Measurements from ENCODE around the gene BMAL1.

The BMAL1 gene

DNA sequence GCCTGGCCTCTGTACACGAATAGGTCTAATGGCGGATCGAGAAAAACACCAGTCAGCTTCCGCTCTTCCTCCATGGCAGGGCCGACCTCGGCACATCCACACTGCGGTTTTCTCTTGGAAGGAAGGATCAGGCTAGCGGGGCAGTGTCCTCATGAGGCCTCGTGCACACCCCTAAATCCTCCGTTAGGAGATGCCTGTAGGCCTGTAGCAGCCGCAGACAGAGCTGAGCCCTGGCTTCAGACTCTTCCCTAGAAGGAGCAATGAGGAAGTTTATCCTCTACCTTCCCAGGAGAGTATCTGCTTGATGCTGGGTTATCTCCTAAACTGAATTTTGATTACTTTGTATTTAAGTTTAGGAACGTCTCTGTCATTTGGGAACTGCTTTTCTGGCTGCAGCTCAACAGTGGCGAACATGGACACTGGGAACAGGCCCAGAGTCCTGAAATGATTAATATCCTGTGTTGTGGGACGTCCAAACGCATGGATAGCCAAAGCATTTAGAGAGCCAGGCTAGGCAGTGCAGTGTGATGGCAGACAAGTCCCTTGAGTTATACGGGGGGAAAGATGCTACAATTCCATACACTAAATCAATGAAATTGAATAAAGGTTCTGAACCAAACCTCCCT, 16.5 kb upstream of the BMAL1 start:
- DNase-seq (ENCODE audit: low read depth in 2 of 3, low spot score in 2 of 3): no peak

DNA sequence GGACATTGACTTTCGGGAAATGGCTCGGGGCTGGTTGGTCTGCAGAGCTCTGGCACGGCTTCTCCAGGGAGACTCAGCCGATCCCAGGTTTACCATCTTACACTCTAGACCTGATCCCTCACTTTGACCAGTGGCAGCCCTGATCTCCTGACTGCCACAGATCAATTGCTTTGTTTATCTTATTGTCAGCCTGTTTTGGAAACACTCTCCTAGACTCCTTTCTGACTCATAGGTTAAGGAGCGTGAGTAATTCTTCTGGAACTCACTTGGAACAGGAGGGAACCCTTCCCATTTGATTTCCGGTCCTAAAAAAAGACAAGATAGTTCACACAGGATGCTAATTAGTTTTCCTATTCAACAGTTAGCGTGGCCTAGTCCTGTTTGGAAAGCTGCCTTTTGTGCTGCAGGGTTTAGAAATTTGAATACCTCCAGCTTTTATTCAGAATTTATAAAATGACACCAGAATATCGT, 16.0 kb upstream of the BMAL1 start:
- DNase-seq (ENCODE audit: low read depth in 2 of 3, low spot score in 2 of 3): no peak

GRCh38 chr11:13262096-13262495, 15.5 kb upstream of the BMAL1 start:
- no peak for DNase-seq (ENCODE audit: low read depth in 2 of 3, low spot score in 2 of 3)

DNA sequence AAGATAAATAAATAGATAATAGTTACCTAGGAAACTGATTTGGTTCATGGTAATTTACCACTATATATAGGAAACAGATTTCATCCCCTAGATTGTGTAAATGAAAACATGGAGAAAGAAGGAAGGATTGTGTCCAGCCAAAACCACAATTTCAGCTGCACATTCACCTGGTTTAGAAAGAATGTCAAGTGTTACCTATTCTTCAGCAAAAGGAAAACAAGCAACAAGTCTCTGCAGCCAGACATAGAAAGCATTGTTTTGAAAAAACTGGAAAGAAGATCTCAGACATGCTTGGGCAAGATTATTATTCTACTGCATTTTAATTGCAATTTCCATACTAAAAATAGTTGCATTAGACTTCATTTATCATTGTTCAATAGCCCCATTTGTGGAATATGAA, 8.8 kb upstream of the BMAL1 start:
- no peak for DNase-seq (ENCODE audit: low read depth in 2 of 3, low spot score in 2 of 3)

DNA sequence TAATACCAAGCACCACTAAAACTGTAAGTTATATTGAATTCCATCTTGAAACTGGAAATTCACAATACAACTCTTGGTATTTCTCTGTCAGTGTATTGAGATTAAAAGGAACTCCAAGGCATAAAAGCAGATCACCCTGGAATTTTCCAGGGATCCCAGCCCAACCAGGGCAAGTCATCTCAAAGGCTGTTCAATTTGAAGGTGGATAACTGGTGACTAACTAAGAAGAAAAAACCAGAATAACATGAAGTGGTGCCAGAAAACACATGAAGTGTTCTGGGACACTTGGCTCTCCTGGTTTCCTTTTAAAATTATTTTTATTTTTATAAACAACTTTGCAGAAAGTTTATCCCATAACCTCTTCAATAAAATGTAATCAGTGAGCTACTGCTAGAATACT, 7.8 kb upstream of the BMAL1 start:
- no peak for DNase-seq (ENCODE audit: low read depth in 2 of 3, low spot score in 2 of 3)

DNA sequence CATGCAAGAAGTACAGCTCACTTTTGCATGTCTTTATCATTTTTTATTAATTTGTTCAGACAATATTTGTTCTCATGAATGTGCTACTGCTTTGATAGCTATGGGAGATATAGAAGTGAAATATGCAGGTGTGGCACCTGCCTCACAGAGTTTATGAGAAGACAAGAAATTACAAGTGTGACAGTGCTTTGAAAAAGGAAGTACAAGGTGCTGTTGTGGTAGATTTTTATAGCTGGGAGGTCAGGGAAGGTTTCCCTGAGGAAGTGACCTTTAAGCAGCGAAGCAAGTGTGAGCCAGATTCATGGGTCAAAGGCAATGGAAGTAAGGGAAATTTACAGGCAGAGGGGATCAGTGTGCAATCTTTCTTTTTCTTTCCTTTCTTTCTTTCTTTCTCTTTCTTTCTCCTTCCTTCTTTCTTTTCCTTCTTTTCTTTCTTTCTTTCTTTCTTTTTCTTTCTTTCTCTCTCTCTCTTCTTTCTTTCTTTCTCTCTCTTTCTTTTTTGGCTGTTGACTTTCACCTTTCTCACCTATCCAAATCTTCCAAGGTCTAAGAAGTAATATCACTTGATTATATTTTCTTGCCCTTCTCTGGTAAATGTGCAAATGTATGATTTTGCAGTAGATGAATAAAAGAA, 6.4 kb upstream of the BMAL1 start:
- DNase-seq (ENCODE audit: low read depth in 2 of 3, low spot score in 2 of 3): no peak

GRCh38 chr11:13276454-13276831, 1.1 kb upstream of the BMAL1 start:
- DNase-seq (ENCODE audit: low read depth in 2 of 3, low spot score in 2 of 3): no peak

DNA sequence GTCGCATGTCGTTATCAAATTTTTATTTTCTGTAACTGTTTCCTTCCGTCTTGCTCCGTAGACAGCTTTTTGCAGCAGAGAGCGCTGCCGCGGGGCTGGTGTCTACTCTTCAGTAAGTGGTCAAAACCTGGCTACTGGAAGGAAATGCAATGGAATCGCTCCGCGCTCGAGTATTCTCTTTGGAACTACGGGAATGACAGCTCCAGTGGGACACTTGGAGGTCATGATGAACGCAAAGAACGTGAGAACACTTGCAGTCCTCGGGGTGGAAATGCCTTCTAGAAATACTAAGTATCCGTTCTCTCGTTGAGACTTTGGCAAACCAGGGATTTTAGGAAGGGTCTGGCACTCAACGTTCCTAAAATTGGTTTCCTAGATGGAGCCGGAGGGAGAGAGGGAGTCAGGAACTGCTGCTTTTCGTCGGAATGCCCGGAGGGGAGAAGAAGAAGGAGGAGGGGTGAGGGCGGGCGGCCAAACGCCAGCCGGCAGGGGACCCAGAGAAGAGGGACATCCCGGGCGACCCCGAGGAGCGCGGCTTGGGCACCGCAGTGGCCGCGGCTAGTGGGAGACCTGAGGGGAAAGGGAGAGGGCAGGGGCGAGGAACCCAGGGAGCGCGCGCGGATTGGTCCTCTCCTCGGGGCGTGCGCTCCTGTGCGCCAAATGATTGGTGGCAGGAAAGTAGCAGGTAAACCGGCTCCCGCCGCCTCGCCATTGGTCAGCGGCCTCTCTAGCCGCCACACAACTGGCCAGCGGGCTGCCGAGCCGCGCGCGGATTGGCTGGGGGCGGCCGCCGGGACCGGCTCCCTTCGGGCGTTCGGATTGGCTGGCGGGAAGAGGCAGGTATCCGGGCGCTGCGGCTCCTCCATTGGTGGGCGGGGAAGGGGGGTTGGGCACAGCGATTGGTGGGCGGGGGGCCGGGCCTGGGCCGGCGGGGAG, 490 bp upstream of the BMAL1 start:
- DNase-seq (ENCODE audit: low read depth in 2 of 3, low spot score in 2 of 3): peak; percentile 87 to 98 (median 90)

DNA sequence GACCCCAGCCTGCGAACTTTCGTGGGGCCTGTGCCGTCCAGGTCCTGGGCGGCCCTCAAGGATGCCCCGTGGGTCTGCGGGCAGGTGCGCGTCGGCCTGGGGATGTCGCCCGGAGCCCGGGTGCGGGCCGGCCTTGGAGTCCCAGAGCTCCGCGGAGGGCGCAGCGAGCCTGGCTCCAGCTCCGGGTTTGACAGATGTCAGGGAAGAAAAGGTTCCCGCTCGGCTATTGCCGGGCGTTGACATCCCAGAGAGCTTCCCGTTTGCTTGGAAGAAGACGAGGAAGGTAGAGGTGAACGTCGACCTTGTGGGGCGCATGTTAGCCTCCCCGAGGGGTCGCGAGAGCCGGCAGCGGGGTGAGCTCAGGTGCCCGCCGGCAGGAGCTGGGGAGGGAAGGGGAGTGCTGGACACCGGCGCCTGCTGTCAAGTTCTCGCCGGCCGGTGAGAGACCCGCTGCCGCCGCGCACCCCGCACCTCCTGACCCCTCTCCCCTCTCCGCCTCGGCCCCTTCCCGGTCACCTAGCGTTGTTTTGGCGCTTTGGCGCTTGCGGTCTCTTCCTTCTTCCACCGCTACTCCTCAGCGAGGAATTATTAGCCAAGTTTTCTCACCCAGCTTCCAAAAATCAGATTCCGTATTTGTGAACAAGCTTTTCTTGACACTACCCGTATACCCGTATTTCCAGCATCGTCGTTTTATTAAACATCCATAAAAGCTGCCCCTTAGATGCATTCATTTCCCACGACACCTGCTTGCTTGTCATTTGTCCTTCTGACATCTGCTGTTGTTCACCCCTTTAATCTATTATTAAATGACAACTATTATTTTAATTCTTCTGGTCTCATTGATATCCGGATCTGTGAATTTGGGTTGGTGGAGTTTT, 1.3 kb downstream of the BMAL1 start:
- DNase-seq (ENCODE audit: low read depth in 2 of 3, low spot score in 2 of 3): no peak

DNA sequence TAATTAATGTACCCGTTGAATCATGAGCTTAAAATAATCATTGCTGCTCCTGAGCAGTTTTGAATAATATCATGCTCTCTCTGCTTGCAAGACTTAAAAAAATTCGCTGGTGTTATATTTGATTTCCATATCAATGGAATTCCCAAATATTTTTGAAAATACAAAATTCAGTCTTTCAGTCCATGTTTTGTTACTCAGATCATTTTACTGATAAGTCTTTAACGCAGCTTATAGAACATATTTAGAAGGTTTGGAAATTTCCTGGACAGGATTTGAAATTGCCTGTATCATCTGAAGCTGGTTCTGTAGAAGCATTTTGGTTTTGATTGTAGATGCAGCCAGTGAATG, 1.9 kb downstream of the BMAL1 start:
- DNase-seq (ENCODE audit: low read depth in 2 of 3, low spot score in 2 of 3): no peak

DNA sequence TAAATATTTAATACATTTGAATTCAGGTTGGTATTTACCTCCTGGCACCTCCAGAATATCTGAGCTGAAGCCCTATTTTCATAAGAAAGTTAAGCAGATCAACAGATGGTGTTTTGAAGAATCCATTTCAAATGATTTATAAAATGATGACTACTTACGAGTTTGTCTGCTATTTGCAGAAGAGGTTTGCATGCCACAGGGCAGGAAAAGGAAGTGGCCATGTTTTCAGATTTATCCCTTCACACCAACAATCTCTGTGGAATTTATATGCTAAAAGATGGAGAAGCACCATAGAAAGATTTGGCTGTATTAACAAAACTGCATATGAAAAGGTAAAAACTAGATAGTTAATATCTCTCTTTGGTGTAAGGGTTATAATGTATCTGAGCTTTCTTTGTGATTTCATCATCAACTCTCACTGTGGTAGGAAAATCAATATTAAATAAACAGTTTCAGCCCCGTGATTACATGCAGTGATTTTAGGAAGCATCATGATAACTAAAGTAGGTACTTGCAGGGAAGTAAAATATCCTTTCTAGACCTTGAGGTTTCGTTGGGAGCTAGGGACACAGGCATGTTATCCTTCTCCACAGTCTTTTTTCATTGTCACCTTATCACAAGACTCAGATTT, 2.6 kb downstream of the BMAL1 start:
- no peak for DNase-seq (ENCODE audit: low read depth in 2 of 3, low spot score in 2 of 3)

- no peak for DNase-seq (ENCODE audit: low read depth in 2 of 3, low spot score in 2 of 3)
Measured at GRCh38 chr11:13280777-13281176, 3.2 kb downstream of the BMAL1 start.

DNA sequence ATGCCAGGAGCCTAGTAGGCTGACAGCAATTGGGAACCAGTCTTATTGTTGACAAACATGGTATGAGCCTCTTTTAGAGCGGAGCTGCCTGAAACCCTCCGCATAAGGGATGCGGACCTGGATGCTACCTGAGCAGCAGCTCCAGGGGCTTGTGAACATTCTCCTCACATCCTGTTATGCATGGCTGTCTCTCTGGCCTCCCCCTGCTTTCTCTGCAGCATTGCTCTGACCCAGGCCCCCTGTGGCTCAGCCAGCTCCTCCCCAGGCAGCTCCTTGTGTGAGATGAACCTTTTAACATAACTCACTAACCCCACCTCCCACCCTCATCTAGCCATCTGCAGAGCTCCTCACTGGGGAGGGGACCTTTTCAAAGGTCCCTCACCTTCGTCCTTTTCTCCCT, 6.0 kb downstream of the BMAL1 start:
- no peak for DNase-seq (ENCODE audit: low read depth in 2 of 3, low spot score in 2 of 3)

DNA sequence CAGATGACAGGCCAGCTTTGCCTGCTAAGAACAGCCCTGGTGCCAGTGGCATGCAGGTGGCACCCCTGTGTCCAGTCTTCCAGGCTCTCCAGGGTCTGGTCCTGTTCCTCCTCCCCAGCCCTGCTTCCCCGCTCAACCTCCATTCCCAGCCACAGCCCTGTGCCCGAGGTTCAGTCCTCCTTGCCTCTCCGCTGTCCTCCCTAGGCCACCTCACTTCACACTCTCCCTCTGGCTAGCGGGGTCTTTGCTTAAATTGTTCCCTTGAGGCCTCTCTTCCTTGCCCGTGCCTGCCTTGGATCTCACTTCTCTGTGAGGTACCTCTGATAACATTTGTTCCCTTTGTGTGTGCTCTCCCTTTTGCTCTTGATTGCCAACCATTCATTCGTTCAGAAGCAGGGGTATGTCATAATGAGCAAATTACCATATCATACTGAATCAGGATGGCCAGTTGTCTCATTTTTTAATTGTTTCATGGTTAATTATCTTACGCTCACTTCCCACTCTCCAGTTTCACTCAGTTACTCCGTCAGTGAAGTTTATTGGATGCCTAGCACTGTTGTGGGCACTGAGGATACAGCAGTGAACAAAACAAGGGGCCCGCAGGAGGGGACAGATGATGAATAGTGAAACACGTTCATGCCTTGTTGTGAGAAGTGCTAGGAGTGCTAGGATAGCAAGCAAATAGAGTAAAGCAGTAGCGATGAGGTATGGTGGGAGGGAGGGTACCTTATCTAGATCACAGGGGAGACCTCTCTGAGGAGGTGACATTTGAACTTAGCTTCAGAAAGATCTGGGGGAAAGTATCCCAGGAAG, 7.4 kb downstream of the BMAL1 start:
- DNase-seq (ENCODE audit: low read depth in 2 of 3, low spot score in 2 of 3): no peak

- DNase-seq (ENCODE audit: low read depth in 2 of 3, low spot score in 2 of 3): no peak
Measured at GRCh38 chr11:13286279-13286821, 8.8 kb downstream of the BMAL1 start.

DNA sequence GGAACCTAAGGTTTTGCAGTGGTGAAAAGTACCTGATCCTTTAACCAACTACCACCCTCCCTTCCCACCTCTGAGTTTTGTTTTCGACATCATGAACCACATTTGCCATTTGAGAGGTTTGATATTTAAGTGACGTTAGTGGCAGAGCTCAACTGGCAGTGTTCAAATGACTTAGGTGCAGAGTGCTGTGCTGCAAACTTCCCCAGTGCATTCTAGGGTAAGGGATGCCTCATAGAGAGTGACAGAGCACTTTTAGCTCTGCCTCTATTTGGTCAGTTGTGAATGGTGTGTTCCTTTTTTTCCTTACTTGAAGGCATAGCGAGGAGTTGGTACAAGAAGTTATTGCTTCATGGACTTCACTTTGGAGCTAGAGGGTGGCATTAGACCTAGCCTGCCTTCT, 9.4 kb downstream of the BMAL1 start:
- no peak for DNase-seq (ENCODE audit: low read depth in 2 of 3, low spot score in 2 of 3)

DNA sequence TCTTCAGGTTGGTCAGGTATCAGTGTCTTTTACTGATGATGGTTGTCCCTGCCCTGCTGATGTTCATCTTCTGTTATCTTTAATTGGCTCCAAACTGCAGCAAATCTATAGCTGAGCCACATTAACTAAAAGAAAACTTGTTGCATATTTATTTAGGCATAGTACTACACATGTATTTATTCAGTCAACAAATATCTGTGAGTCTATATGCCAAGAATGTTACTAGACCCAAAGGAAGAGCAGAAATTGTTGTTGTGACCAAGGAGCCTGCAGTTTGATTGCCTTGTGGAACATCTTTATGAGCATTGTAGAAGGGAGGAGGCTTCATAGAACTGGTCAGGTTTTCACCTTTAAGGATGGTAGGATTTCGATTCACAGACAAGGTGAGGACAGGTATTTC, 10.1 kb downstream of the BMAL1 start:
- no peak for DNase-seq (ENCODE audit: low read depth in 2 of 3, low spot score in 2 of 3)

DNA sequence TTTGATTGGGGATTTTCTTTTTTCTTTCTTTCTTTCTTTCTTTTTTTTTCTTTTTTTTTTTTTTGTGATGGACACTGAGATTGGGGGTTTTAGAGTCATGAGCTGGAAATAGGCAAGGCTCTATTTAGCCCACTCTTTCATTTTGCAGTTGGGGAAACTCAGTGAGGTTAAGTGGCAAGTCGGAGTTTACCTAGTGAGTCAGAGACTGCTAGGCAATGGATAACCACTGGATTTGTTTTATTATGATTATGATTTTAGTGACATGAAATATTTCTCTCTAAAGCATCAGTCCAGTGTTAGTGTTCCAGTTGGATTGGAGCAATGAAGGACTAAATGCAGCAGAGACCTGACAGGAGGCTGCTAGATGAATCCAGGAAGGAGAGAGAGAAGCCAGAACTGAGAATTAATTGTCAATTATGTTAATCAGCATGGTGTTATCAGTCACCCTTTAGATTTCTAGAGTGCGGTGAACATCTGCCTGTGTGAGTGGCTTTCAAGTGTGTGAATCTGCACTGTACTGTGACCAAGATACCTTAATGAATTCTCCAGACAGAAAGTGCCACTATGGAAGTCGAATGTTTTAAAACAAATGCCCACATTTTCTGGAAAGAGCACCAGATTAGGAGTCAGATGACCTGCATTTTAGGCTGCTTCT, 10.9 kb downstream of the BMAL1 start:
- DNase-seq (ENCODE audit: low read depth in 2 of 3, low spot score in 2 of 3): no peak

GRCh38 chr11:13289081-13289480, 11.5 kb downstream of the BMAL1 start:
- DNase-seq (ENCODE audit: low read depth in 2 of 3, low spot score in 2 of 3): no peak

Data from activated CD8-positive, alpha-beta memory T cell treated with anti-CD3 and anti-CD28 coated beads for 48 hours (primary cell).